HCT116 (cell line): ENCODE data around the gene ANKRD63. TPM values are rescaled to one million over a fixed set of nuclear protein-coding genes. Genes with fewer than 3 reads are reported as not detected.
A peak's percentile ranks its signal among the peaks of the same experiment; 100 is the strongest.

Source experiments
- ATAC-seq: fragments of 200-7000 bp; cut with Tn5 transposase; 2 replicates; pipeline ENCODE4 v1.9.1; 2020; ENCODE audit warnings: mild to moderate bottlenecking, moderate library complexity
- BruUV-seq: library from RNA; stranded (reverse); fragments of 400-500 nt; replicated peaks from 2 replicates; lab custom pipeline; 2021; lab: Mats Ljungman, UMichigan
- CTCF ChIA-PET: fragments of 300-600 bp; sonication (Branson Sonifier 250); formaldehyde crosslinking; loops from one replicate; lab custom pipeline; 2021; ENCODE audit warnings: antibody characterized with exemption; lab: Charles Lee
- POLR2A ChIA-PET: fragments of 300-600, 350-600 bp; sonication (Branson Sonifier 250); formaldehyde crosslinking; loops from one replicate; lab custom pipeline; 2021; ENCODE audit warnings: antibody characterized with exemption; lab: Charles Lee
- RAD21 ChIA-PET, 2 experiments: fragments of 300-600 bp; sonication (Branson Sonifier 250); formaldehyde crosslinking; loops; one replicate each; lab custom pipeline; 2023; ENCODE audit warnings: low total read pairs in 2 of 2; ENCODE audit not compliant: uncharacterized antibody in 2 of 2, unreplicated experiment in 2 of 2, low non-redundant PET in 1 of 2; lab: Charles Lee
- DNase-seq: peaks from one replicate; pipeline ENCODE4 v3.0.0-alpha.2; 2010; ENCODE audit warnings: low read depth, low spot score
- H2AFZ ChIP-seq: fragments of 200-600 bp; shearing (Covaris generic), sonication (generic); 2 replicates; pipeline ENCODE4 v1.6.1; 2017; ENCODE audit warnings: low read depth, mixed run types, mixed read lengths, antibody characterized with exemption, low read length; ENCODE audit not compliant: poor library complexity, severe bottlenecking
- H3K27ac ChIP-seq: 2 replicates; pipeline ENCODE4 v1.5.1; 2012; ENCODE audit warnings: low read depth, low read length
- H3K27me3 ChIP-seq: fragments of 200-600 bp; sonication (generic); 2 replicates; pipeline ENCODE4 v1.6.1; 2016; ENCODE audit warnings: mixed run types, low read length, mixed read lengths; ENCODE audit not compliant: insufficient read depth
- H3K36me3 ChIP-seq, 2 experiments: fragments of 200-500 bp in 1 of 2; fragments of 200-600 bp in 1 of 2; sonication (Bioruptor generic) in 1 of 2; sonication (generic) in 1 of 2; 2 replicates each; pipeline versions ENCODE4 v1.5.1 to v1.6.1; 2014 to 2016; ENCODE audit warnings: low read length in 2 of 2, inconsistent platforms in 1 of 2, mixed read lengths in 1 of 2, mixed run types in 1 of 2; ENCODE audit not compliant: insufficient read depth in 2 of 2, control insufficient read depth in 1 of 2
- H3K4me1 ChIP-seq, 2 experiments: fragments of 200-600 bp in 1 of 2; sonication (generic) in 1 of 2; 2 replicates each; pipeline versions ENCODE4 v1.5.1 to v1.6.1; 2012 to 2017; ENCODE audit warnings: low read length in 2 of 2, inconsistent platforms in 1 of 2, mild to moderate bottlenecking in 1 of 2, mixed read lengths in 1 of 2, mixed run types in 1 of 2, moderate library complexity in 1 of 2; ENCODE audit not compliant: insufficient read depth in 2 of 2, control insufficient read depth in 1 of 2
- H3K4me2 ChIP-seq: fragments of 200-600 bp; sonication (generic); 2 replicates; pipeline ENCODE4 v1.6.1; 2017; ENCODE audit warnings: mixed run types, low read length, mixed read lengths
- H3K4me3 ChIP-seq, 2 experiments: fragments of 200-600 bp in 1 of 2; sonication (generic) in 1 of 2; replicated peaks in 1 of 2; 2 replicates each; pipeline ENCODE4 v1.5.1; 2011 to 2016; ENCODE audit warnings: low read length in 2 of 2, control low read depth in 1 of 2, low read depth in 1 of 2, mild to moderate bottlenecking in 1 of 2, mixed read lengths in 1 of 2, mixed run types in 1 of 2
- H3K79me2 ChIP-seq: fragments of 200-600 bp; sonication (generic); 2 replicates; pipeline ENCODE4 v1.6.1; 2017; ENCODE audit warnings: mild to moderate bottlenecking, mixed run types, low read length, moderate library complexity, mixed read lengths; ENCODE audit not compliant: insufficient read depth
- H3K9ac ChIP-seq: fragments of 200-600 bp; sonication (generic); 2 replicates; pipeline ENCODE4 v1.6.1; 2016; ENCODE audit warnings: low read length, mixed read lengths
- H3K9me2 ChIP-seq: fragments of 200-600 bp; sonication (generic), shearing (Covaris generic); 2 replicates; pipeline ENCODE4 v1.6.1; 2017; ENCODE audit warnings: mixed run types, mild to moderate bottlenecking, moderate library complexity; ENCODE audit not compliant: insufficient read depth
- H3K9me3 ChIP-seq, 2 experiments: fragments of 200-500 bp in 1 of 2; fragments of 200-600 bp in 1 of 2; sonication (Bioruptor generic) in 1 of 2; sonication (generic) in 1 of 2; 2 replicates each; pipeline ENCODE4 v1.6.1; 2014 to 2017; ENCODE audit warnings: low read length in 2 of 2, mixed read lengths in 2 of 2, inconsistent platforms in 1 of 2, low read depth in 1 of 2, mild to moderate bottlenecking in 1 of 2, mixed run types in 1 of 2, moderate library complexity in 1 of 2; ENCODE audit not compliant: control insufficient read depth in 1 of 2, insufficient read depth in 1 of 2
- H4K20me1 ChIP-seq: fragments of 200-600 bp; sonication (generic), shearing (Covaris generic); 2 replicates; pipeline ENCODE4 v1.6.1; 2017; ENCODE audit warnings: mixed run types, mild to moderate bottlenecking, moderate library complexity; ENCODE audit not compliant: insufficient read depth
- ELF1 ChIP-seq: IDR thresholded peaks from 2 replicates; pipeline ENCODE4 v1.6.1; 2012; ENCODE audit warnings: low read depth, borderline replicate concordance
- EZH2 ChIP-seq: fragments of 200-600 bp; sonication (generic); IDR thresholded peaks from 2 replicates; pipeline ENCODE4 v1.6.1; 2017; ENCODE audit warnings: antibody characterized with exemption, mixed run types
- SRF ChIP-seq: IDR thresholded peaks from 2 replicates; pipeline ENCODE4 v1.6.1; 2012; ENCODE audit warnings: low read depth
- YY1 ChIP-seq: IDR thresholded peaks from 2 replicates; pipeline ENCODE4 v1.6.1; 2011; ENCODE audit warnings: low read length, low read depth, moderate library complexity, mild to moderate bottlenecking; ENCODE audit not compliant: insufficient replicate concordance; ENCODE audit errors: extremely low read depth
- ZNF274 ChIP-seq: fragments of 200-500 bp; sonication (Bioruptor generic); IDR thresholded peaks from 2 replicates; pipeline ENCODE4 v1.6.1; 2014; ENCODE audit warnings: mild to moderate bottlenecking, low read depth, low read length, inconsistent platforms
- intact Hi-C: fragments of 100-400 bp; cut with micrococcal nuclease; formaldehyde crosslinking; loops from 2 replicates; pipeline ENCODE4 v1.10.0; 2022
- total RNA-seq: library from RNA; stranded (reverse); gene quantifications from one replicate; pipeline ENCODE4 v1.2.1, GENCODE V29; 2021; ENCODE audit not compliant: unreplicated experiment
- TF ChIP-seq, protein P1 (sequence below): IDR thresholded peaks from 2 replicates; pipeline ENCODE4 v1.6.1; 2012
- TF ChIP-seq, protein P2 (sequence below), 3 experiments: fragments of 200-600 bp in 1 of 3; sonication (generic) in 1 of 3; IDR thresholded peaks in 2 of 3; conservative IDR thresholded peaks in 1 of 3; 2 replicates each; pipeline ENCODE4 v1.5.1; 2012 to 2017; ENCODE audit warnings: low read depth in 2 of 3, low read length in 2 of 3, antibody characterized with exemption in 1 of 3, borderline replicate concordance in 1 of 3, control low read depth in 1 of 3, mild to moderate bottlenecking in 1 of 3, mixed read lengths in 1 of 3, mixed run types in 1 of 3, moderate library complexity in 1 of 3; ENCODE audit not compliant: insufficient read depth in 1 of 3

Gene ANKRD63
- total RNA-seq, 1 experiment from 2014 or later, result 0.89 TPM

DNA sequence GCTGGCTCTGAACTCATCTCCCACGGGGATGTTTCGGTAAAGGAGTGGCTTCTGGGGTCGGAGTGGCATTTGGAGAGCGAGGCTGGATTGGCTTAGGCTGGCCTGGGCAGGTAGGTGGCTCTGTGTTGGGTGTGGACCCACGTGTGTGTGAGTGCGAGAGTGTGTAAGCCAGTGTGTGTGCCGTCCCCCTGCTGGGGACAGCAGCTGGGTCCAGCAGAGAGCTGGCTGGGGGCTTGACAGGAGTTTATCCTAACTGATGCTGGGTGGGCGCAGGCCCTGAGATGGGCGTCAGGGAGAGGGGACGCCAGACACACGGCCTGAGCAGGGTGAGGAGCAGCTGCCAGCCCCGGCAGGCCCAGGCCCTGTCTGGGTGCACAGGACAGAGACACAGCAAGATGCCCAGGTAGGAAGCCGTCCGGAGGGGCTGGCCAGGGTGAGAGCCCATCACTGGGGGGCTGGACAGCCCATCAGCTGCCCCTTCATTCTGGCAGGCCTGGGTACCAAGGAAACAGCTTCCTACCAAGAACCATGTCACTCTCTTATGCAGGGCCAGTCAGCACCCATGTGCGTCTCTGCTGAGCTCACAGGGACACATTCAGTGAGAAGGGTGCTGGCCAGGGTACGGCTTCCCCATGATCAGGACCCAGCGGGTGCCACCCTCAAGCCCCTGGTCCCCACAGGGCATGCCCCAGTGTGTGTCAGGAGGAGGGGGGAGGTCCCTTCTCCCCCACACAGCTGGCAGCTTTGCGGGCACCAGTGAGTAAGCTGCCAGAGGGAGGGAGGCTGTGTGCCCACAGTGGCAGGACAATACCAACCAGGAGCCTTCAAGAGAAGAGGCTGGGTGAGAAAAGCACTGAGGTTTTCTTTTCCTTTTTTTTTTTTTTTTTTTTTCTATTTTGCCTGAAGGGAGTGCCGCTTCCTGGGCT, 42.9 kb downstream of the ANKRD63 start:
- Histone ChIP-seq H3K9me2 (no peaks in the 10 kb centered on the region), H3K27ac (no peak overlapping the region; the same call in 1 of the 2 replicates), H3K36me3 (no peaks in the 10 kb centered on the region), H3K4me3 (peak overlapping the region in 1 of 2 experiments; percentile 53; a peak in 2 of 4 replicates), H3K4me2 (peak overlapping the region; percentile 77), H3K9ac (peak overlapping the region; percentile 54; the same call in 1 of the 2 replicates), H3K27me3 (no peaks in the 10 kb centered on the region), H3K9me3 (no peaks in the 10 kb centered on the region), H3K79me2 (no peaks in the 10 kb centered on the region), H3K4me1 (peaks cover 10 to 35% of the 10 kb centered on the region in 2 experiments), H4K20me1 (no peaks in the 10 kb centered on the region), H2AFZ (no peak overlapping the region)
- DNase-seq (no peak), ATAC-seq (peak; percentile 14; the same call in 1 of the 2 replicates)
- CTCF ChIA-PET, result interaction anchor here (1.4 to 2.9 kb wide), 5 partner anchors 23 to 70 kb away, joined by 4 to 18 read pairs (median 7); no protein-coding TSS in a partner anchor
- RAD21 ChIA-PET, result no interaction called here
- TF ChIP-seq SRF (no peak), ELF1 (no peak), ZNF274 (no peak), YY1 (no peak), EZH2 (no peak)
- TF ChIP-seq, protein P1, sequence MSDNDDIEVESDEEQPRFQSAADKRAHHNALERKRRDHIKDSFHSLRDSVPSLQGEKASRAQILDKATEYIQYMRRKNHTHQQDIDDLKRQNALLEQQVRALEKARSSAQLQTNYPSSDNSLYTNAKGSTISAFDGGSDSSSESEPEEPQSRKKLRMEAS, result no peak
- TF ChIP-seq, protein P2, sequence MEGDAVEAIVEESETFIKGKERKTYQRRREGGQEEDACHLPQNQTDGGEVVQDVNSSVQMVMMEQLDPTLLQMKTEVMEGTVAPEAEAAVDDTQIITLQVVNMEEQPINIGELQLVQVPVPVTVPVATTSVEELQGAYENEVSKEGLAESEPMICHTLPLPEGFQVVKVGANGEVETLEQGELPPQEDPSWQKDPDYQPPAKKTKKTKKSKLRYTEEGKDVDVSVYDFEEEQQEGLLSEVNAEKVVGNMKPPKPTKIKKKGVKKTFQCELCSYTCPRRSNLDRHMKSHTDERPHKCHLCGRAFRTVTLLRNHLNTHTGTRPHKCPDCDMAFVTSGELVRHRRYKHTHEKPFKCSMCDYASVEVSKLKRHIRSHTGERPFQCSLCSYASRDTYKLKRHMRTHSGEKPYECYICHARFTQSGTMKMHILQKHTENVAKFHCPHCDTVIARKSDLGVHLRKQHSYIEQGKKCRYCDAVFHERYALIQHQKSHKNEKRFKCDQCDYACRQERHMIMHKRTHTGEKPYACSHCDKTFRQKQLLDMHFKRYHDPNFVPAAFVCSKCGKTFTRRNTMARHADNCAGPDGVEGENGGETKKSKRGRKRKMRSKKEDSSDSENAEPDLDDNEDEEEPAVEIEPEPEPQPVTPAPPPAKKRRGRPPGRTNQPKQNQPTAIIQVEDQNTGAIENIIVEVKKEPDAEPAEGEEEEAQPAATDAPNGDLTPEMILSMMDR (IDR thresholded peaks at IDR 0.05 in 2 of 3, conservative IDR thresholded peaks at IDR 0.05 in 1 of 3; ENCODE audit: borderline replicate concordance in 1 of 3, insufficient read depth in 1 of 3, low read depth in 2 of 3, low read length in 2 of 3), result no peak
- POLR2A ChIA-PET, result interaction anchor here (0.7 to 1.2 kb wide), 6 partner anchors 9 to 29 kb away, joined by 3 to 4 read pairs (median 3); no protein-coding TSS in a partner anchor
- no TSS peak for BruUV-seq
- intact Hi-C loops, result no loop called here
